HepG2 (cell line): ENCODE results near the gene ALDH1A2. TPM values are rescaled to one million over a fixed set of nuclear protein-coding genes. Genes with fewer than 3 reads are reported as not detected.
"Not testable (repeated sequence)": the region's sequence is repeated elsewhere in the genome, so short reads cannot be mapped to it uniquely, and the experiment has no call there.

ENCODE experiments used
- ATAC-seq: fragments of 200-7000 bp; cut with Tn5 transposase; 3 replicates; pipeline ENCODE4 v1.9.1; 2020; ENCODE audit warnings: mild to moderate bottlenecking, moderate library complexity
- BruUV-seq: library from RNA; stranded (reverse); fragments of 400-500 nt; replicated peaks from 2 replicates; lab custom pipeline; 2021; lab: Mats Ljungman, UMichigan
- CTCF ChIA-PET: fragments of 300-600 bp; formaldehyde crosslinking; extraction: SDS; loops from one replicate; lab custom pipeline; 2021; ENCODE audit warnings: low total read pairs, inconsistent platforms, low intra/inter-chr PET ratio; lab: Yijun Ruan, JAX
- POLR2A ChIA-PET: fragments of 350-600 bp; sonication (Branson Sonifier 250); formaldehyde crosslinking; loops from one replicate; lab custom pipeline; 2020; ENCODE audit warnings: antibody characterized with exemption, inconsistent platforms; lab: Yijun Ruan, JAX
- DNase-seq: peaks from one replicate; pipeline ENCODE4 v3.0.0-alpha.2; 2015; ENCODE audit warnings: low spot score
- FAIRE-seq: peaks from 3 replicates; lab custom pipeline; 2011; peaks lifted over from hg19 to GRCh38; lab: Jason Lieb, UNC
- H2AFZ ChIP-seq: one replicate; pipeline ENCODE4 v1.6.1; 2011; ENCODE audit warnings: low read length, inconsistent platforms
- H3K27ac ChIP-seq: fragments of 300-600 bp; 3 replicates; pipeline ENCODE4 v1.8.0; 2011; ENCODE audit warnings: mixed run types, mild to moderate bottlenecking, mixed read lengths, low read length, inconsistent platforms; ENCODE audit not compliant: insufficient read depth; ENCODE audit errors: extremely low read length
- H3K27me3 ChIP-seq, 2 experiments: fragments of 200-600 bp in 1 of 2; 2 replicates in 1 of 2; 3 replicates in 1 of 2; pipeline versions ENCODE4 v1.6.0 to v1.8.0; 2011; ENCODE audit warnings: low read length in 2 of 2, mild to moderate bottlenecking in 2 of 2, moderate library complexity in 2 of 2, inconsistent platforms in 1 of 2; ENCODE audit not compliant: insufficient read depth in 2 of 2, control insufficient read depth in 1 of 2
- H3K36me3 ChIP-seq, 2 experiments: fragments of 200-600 bp in 1 of 2; replicated peaks in 1 of 2; 2 replicates in 1 of 2; 3 replicates in 1 of 2; pipeline versions ENCODE4 v1.5.1 to v1.8.0; 2011; ENCODE audit warnings: low read length in 2 of 2, inconsistent platforms in 1 of 2; ENCODE audit not compliant: insufficient read depth in 2 of 2, control insufficient read depth in 1 of 2
- H3K4me1 ChIP-seq: 2 replicates; pipeline ENCODE4 v1.5.1; 2012; ENCODE audit warnings: low read length, inconsistent platforms; ENCODE audit not compliant: insufficient read depth
- H3K4me2 ChIP-seq: 2 replicates; pipeline ENCODE4 v1.6.0; 2011; ENCODE audit warnings: low read depth, low read length, inconsistent platforms
- H3K4me3 ChIP-seq, 3 experiments: fragments of 200-600 bp in 1 of 3; sonication (generic), shearing (Covaris generic) in 1 of 3; replicated peaks in 1 of 3; 2 replicates each; pipeline ENCODE4 v1.5.1; 2011 to 2016; ENCODE audit warnings: low read length in 3 of 3, inconsistent platforms in 2 of 3, low read depth in 2 of 3, mild to moderate bottlenecking in 2 of 3, control low read depth in 1 of 3, mixed read lengths in 1 of 3; ENCODE audit not compliant: insufficient read depth in 1 of 3
- H3K79me2 ChIP-seq: one replicate; pipeline ENCODE4 v1.6.1; 2011; ENCODE audit warnings: low read length, inconsistent platforms; ENCODE audit not compliant: insufficient read depth
- H3K9ac ChIP-seq: 2 replicates; pipeline ENCODE4 v1.6.0; 2011; ENCODE audit warnings: mild to moderate bottlenecking, low read depth, low read length, inconsistent platforms; ENCODE audit not compliant: insufficient read depth
- H3K9me3 ChIP-seq: 2 replicates; pipeline ENCODE4 v1.5.1; 2012; ENCODE audit warnings: mild to moderate bottlenecking, low read length
- H4K20me1 ChIP-seq: 2 replicates; pipeline ENCODE4 v1.6.0; 2011; ENCODE audit warnings: inconsistent platforms, mild to moderate bottlenecking, low read length, moderate library complexity; ENCODE audit not compliant: insufficient read depth
- HMG20A ChIP-seq: IDR thresholded peaks from 2 replicates; pipeline ENCODE4 v1.6.1; 2016; ENCODE audit warnings: borderline replicate concordance
- HNRNPH1 ChIP-seq: fragments of 200-400 bp; formaldehyde crosslinking; optimal IDR thresholded peaks from 2 replicates; pipeline ENCODE3; 2017; ENCODE audit warnings: mild to moderate bottlenecking, low read depth, low read length
- PBX2 ChIP-seq: IDR thresholded peaks from 2 replicates; pipeline ENCODE4 v1.6.1; 2016; ENCODE audit warnings: control low read depth
- POLR2AphosphoS5 ChIP-seq: IDR thresholded peaks from 2 replicates; pipeline ENCODE4 v1.6.1; 2012; ENCODE audit warnings: low read depth, low read length
- RORA ChIP-seq: sonication (generic); formaldehyde crosslinking; IDR thresholded peaks from 2 replicates; pipeline ENCODE4 v1.5.0; 2020; ENCODE audit warnings: mild to moderate bottlenecking, missing genetic modification reagents, moderate library complexity
- SCMH1 ChIP-seq: sonication (generic); formaldehyde crosslinking; IDR thresholded peaks from 2 replicates; pipeline ENCODE4 v1.9.0; 2021; ENCODE audit warnings: missing genetic modification reagents, mild to moderate bottlenecking, borderline replicate concordance
- SMAD3 ChIP-seq: sonication (generic); formaldehyde crosslinking; IDR thresholded peaks from 2 replicates; pipeline ENCODE4 v1.4.0; 2020; ENCODE audit warnings: missing genetic modification reagents
- ZNF816 ChIP-seq: sonication (generic); formaldehyde crosslinking; IDR thresholded peaks from 2 replicates; pipeline ENCODE4 v1.8.0; 2022; ENCODE audit warnings: missing genetic modification reagents, mild to moderate bottlenecking, borderline replicate concordance
- WGBS: methylation state at CpG from one replicate; pipeline ENCODE4 v1.1.6; 2017; ENCODE audit warnings: low lambda C conversion rate; 5-methylcytosine and 5-hydroxymethylcytosine counted together
- in situ Hi-C: cut with HindIII; loops from 2 replicates; pipeline ENCODE4 v1.10.0; 2017; ENCODE audit warnings: low pct_unique_long_range_greater_than_20kb; ENCODE audit not compliant: extremely low pct_ligation_motif_present
- intact Hi-C: fragments of 100-400 bp; cut with micrococcal nuclease; formaldehyde crosslinking; loops from one replicate; pipeline ENCODE4 v1.10.0; 2022; ENCODE audit not compliant: unreplicated experiment
- polyA plus RNA-seq, 8 experiments: library from polyadenylated mRNA; depleted of rRNA in 3 of 8; stranded (reverse) in 7 of 8; unstranded in 1 of 8; fragments of >200 nt; fragmentation: Illumina TruSeq in 4 of 8; extraction: Trizol in 4 of 8; gene quantifications; 2 replicates each; pipeline versions ENCODE4 v1.2.1 to v1.2.3, GENCODE V29; 2011 to 2016; ENCODE audit warnings: low read depth in 4 of 8, missing spikeins in 1 of 8, mixed read lengths in 1 of 8; ENCODE audit not compliant: insufficient read depth in 1 of 8
- total RNA-seq, 5 experiments: library from RNA; depleted of rRNA; stranded (reverse); fragments of >200 nt; fragmentation: Illumina TruSeq; extraction: Trizol; gene quantifications; 2 replicates each; pipeline ENCODE4 v1.2.3, GENCODE V29; 2016; ENCODE audit warnings: low read depth in 1 of 5
- TF ChIP-seq, protein P1 (sequence below): IDR thresholded peaks from 2 replicates; pipeline ENCODE4 v1.6.1; 2018; ENCODE audit warnings: missing genetic modification reagents, mild to moderate bottlenecking, missing compliant biosample characterization
- TF ChIP-seq, protein P2 (sequence below): IDR thresholded peaks from 2 replicates; pipeline ENCODE4 v1.6.1; 2016; ENCODE audit warnings: missing biosample characterization, missing genetic modification reagents, low read depth

Gene ALDH1A2
- total and polyA plus RNA-seq, 2 of the 13 experiments (the other 11 are each of a cell fraction or from before 2014, with no cell fraction given) = 0.64 to 0.90 TPM

DNA sequence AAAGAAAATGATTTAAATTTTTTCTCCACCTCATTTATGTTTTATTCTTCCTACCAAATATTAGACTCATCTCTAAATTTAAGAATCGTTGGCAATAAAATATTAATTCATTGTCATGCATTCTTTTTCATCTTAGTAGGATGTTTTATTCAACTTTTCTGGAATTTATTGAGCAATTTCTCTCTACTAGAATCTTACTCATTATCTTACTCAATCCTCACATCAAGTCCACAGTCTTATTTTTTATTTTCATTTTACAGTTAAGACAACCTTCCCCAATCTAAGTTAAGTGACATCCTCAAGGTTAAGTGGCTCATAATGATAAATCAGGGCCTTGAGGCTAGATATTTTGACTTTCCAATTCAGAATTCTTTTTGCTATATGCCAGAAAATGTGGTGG, 15.9 kb upstream of the ALDH1A2 start:
- intact Hi-C loops = no loop called here

DNA sequence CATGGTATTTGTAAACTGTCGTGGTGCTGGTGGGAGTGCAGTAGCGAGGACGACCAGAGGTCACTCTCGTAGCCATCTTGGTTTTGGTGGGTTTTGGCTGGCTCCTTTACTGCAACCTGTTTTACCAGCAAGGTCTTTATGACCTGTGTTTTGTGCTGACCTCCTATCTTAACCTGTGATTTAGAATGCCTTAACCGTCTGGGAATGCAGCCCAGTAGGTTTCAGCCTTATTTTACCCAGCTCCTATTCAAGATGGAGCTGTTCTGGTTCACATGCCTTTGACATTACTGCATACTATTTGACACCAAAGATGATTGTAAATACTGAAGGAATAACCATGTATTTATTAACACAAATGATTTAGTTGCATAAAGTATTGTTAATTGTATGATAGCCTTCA, 15.4 kb upstream of the ALDH1A2 start:
- intact Hi-C loops, H3K4me2 ChIP-seq, H3K79me2 ChIP-seq, POLR2A ChIA-PET, in situ Hi-C loops, H3K4me1 ChIP-seq, FAIRE-seq, H3K36me3 ChIP-seq, CTCF ChIA-PET, H2AFZ ChIP-seq, H3K27me3 ChIP-seq, H3K27ac ChIP-seq, H3K9ac ChIP-seq, H4K20me1 ChIP-seq, H3K4me3 ChIP-seq, DNase-seq, BruUV-seq, H3K9me3 ChIP-seq, ATAC-seq: not testable (repeated sequence)
- 40% methylated on average over 5 of the region's 5 CpGs for WGBS

More for the DNA sequence above, 15.9 kb upstream of the ALDH1A2 start:
- no peaks in the 10 kb centered on the region for H3K4me1 ChIP-seq
- in situ Hi-C loops = no loop called here
- no peaks in the 10 kb centered on the region for H3K36me3 ChIP-seq
- no peak overlapping the region for H3K4me3 ChIP-seq
- TF ChIP-seq HMG20A (no peak), RORA (no peak), HNRNPH1 (no peak), POLR2AphosphoS5 (no peak), PBX2 (CRISPR knock-in tag) (no peak), SMAD3 (no peak), ZNF816 (no peak), SCMH1 (CRISPR knock-in tag) (no peak)
- TF ChIP-seq, protein P1, sequence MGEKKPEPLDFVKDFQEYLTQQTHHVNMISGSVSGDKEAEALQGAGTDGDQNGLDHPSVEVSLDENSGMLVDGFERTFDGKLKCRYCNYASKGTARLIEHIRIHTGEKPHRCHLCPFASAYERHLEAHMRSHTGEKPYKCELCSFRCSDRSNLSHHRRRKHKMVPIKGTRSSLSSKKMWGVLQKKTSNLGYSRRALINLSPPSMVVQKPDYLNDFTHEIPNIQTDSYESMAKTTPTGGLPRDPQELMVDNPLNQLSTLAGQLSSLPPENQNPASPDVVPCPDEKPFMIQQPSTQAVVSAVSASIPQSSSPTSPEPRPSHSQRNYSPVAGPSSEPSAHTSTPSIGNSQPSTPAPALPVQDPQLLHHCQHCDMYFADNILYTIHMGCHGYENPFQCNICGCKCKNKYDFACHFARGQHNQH = no peak
- TF ChIP-seq, protein P2, sequence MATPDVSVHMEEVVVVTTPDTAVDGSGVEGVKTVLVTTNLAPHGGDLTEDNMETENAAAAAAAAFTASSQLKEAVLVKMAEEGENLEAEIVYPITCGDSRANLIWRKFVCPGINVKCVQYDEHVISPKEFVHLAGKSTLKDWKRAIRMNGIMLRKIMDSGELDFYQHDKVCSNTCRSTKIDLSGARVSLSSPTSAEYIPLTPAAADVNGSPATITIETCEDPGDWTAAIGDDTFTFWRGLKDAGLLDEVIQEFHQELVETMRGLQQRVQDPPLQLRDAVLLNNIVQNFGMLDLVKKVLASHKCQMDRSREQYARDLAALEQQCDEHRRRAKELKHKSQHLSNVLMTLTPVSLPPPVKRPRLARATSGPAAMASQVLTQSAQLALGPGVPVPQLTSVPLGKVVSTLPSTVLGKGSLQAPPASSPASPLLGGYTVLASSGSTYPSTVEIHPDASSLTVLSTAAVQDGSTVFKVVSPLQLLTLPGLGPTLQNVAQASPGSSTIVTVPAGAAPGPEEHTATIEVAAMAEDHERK (CRISPR knock-in tag) = no peak
- WGBS = 0% methylated on average over 1 of the region's 1 CpG
- H3K9ac ChIP-seq = no peak overlapping the region
- no peaks in the 10 kb centered on the region for H3K79me2 ChIP-seq
- no peaks in the 10 kb centered on the region for H3K9me3 ChIP-seq
- no peak overlapping the region for H2AFZ ChIP-seq
- POLR2A ChIA-PET = no interaction called here
- no peak for ATAC-seq
- DNase-seq = no peak
- no peak overlapping the region for H3K4me2 ChIP-seq
- H3K27ac ChIP-seq = no peak overlapping the region
- H3K27me3 ChIP-seq = no peaks in the 10 kb centered on the region
- CTCF ChIA-PET = no interaction called here
- no peaks in the 10 kb centered on the region for H4K20me1 ChIP-seq
- no peak for FAIRE-seq
- BruUV-seq = no TSS peak
